ENCODE data around the gene SMIM26.

Gene SMIM26

GRCh38 chr20:18580012-18580411 lies 12.8 kb downstream of the SMIM26 start:
- DNase-seq, result no peak

GRCh38 chr20:18585134-18585533 lies 17.9 kb downstream of the SMIM26 start:
- DNase-seq, result no peak

GRCh38 chr20:18587665-18588573 lies 20.7 kb downstream of the SMIM26 start, which contains the start of gene DTD1:
Gene DTD1, plus strand, starts transcription at chr20:18588054. Its CDS starts 19 bp downstream, at chr20:18588073.
- DNase-seq, result peak in 55 of 56 donors; percentile 25 to 95 (median 86)

GRCh38 chr20:18588574-18588933 lies 21.3 kb downstream of the SMIM26 start:
- peak in 16 of 56 donors; percentile 10 to 58 (median 34) for DNase-seq

GRCh38 chr20:18589941-18590674 lies 22.9 kb downstream of the SMIM26 start:
- no peak for DNase-seq

- DNase-seq, result no peak
These were observed 29.0 kb downstream of the SMIM26 start for GRCh38 chr20:18596270-18596669.

- DNase-seq, result no peak
These were observed 42.5 kb downstream of the SMIM26 start for GRCh38 chr20:18609741-18610140.

- DNase-seq, result no peak
These were observed 44.3 kb downstream of the SMIM26 start for GRCh38 chr20:18611492-18611891.

GRCh38 chr20:18613553-18613952 lies 46.3 kb downstream of the SMIM26 start:
- no peak for DNase-seq

GRCh38 chr20:18614244-18614643 lies 47.0 kb downstream of the SMIM26 start:
- no peak for DNase-seq

GRCh38 chr20:18615020-18615650 lies 47.9 kb downstream of the SMIM26 start:
- DNase-seq, result peak in 4 of 56 donors; percentile 4 to 35 (median 9)

Data from nucleus accumbens (tissue), 56 donors.